Stimulated activated CD8-positive, alpha-beta memory T cell treated with anti-CD3 and anti-CD28 coated beads, Interleukin-15, amount 100 ng/mL, for 1 hour (primary cell): ENCODE results near the gene SH2D5.
A peak's percentile ranks its signal among the peaks of the same experiment; 100 is the strongest.
"Not testable (repeated sequence)": the region's sequence is repeated elsewhere in the genome, so short reads cannot be mapped to it uniquely, and the experiment has no call there.

ENCODE experiments used
- DNase-seq: peaks from one replicate; pipeline ENCODE4 v3.0.0-alpha.2; 2020; ENCODE audit warnings: low read depth

Gene SH2D5

GRCh38 chr1:20728371-20729154 lies 3.9 kb downstream of the SH2D5 start:
- DNase-seq, result no peak

GRCh38 chr1:20727746-20728316 lies 4.7 kb downstream of the SH2D5 start:
- DNase-seq, result no peak

GRCh38 chr1:20726932-20727745 lies 5.4 kb downstream of the SH2D5 start:
- no peak for DNase-seq

- DNase-seq, result no peak
These were observed 6.2 kb downstream of the SH2D5 start for GRCh38 chr1:20726118-20726911.

GRCh38 chr1:20725189-20726117 lies 7.0 kb downstream of the SH2D5 start:
- no peak for DNase-seq

GRCh38 chr1:20724364-20725188 lies 7.9 kb downstream of the SH2D5 start:
- DNase-seq, result no peak

- no peak for DNase-seq
These were observed 8.8 kb downstream of the SH2D5 start for GRCh38 chr1:20723537-20724363.

- no peak for DNase-seq
These were observed 9.4 kb downstream of the SH2D5 start for GRCh38 chr1:20723159-20723536.

GRCh38 chr1:20721117-20722061 lies 11.1 kb downstream of the SH2D5 start:
- DNase-seq, result no peak

GRCh38 chr1:20720631-20721091 lies 11.8 kb downstream of the SH2D5 start:
- no peak for DNase-seq

- DNase-seq, result no peak
These were observed 12.5 kb downstream of the SH2D5 start for GRCh38 chr1:20719871-20720620.

GRCh38 chr1:20719261-20719660 lies 13.2 kb downstream of the SH2D5 start:
- no peak for DNase-seq

- not testable (repeated sequence) for DNase-seq
These were observed 14.1 kb downstream of the SH2D5 start for GRCh38 chr1:20718343-20718882.

- DNase-seq, result peak; percentile 25
These were observed 14.8 kb downstream of the SH2D5 start, which contains the start of gene KIF17 for GRCh38 chr1:20717452-20718342. KIF17 (minus strand) TSS chr1:20718007; CDS start chr1:20717706, 301 bp downstream.

GRCh38 chr1:20716232-20716631 lies 16.3 kb downstream of the SH2D5 start:
- DNase-seq, result no peak

- DNase-seq, result no peak
These were observed 17.1 kb downstream of the SH2D5 start for GRCh38 chr1:20715406-20715805.
